PC-9 (cell line): ENCODE data around the gene MDFIC. TPM values are rescaled to one million over a fixed set of nuclear protein-coding genes. Genes with fewer than 3 reads are reported as not detected.

ENCODE experiments used
- BruUV-seq: library from RNA; stranded (reverse); fragments of 400-500 nt; replicated peaks from 2 replicates; lab custom pipeline; 2021; lab: Mats Ljungman, UMichigan
- CTCF ChIA-PET: fragments of 300-600 bp; sonication (Branson Sonifier 250); formaldehyde crosslinking; loops from one replicate; lab custom pipeline; 2022; ENCODE audit warnings: antibody characterized with exemption; lab: Charles Lee
- POLR2A ChIA-PET: fragments of 300-600 bp; sonication (Branson Sonifier 250); formaldehyde crosslinking; loops from one replicate; lab custom pipeline; 2022; ENCODE audit warnings: antibody characterized with exemption; ENCODE audit not compliant: unreplicated experiment; lab: Charles Lee
- DNase-seq, 2 experiments: peaks; one replicate each; pipeline versions ENCODE4 v3.0.0 to v3.0.0-alpha.2; 2015 to 2022; ENCODE audit warnings: mixed read lengths in 1 of 2
- H2AFZ ChIP-seq: fragments of 200-600 bp; sonication (generic); 2 replicates; pipeline ENCODE4 v1.8.1; 2017; ENCODE audit warnings: antibody characterized with exemption
- H3F3A ChIP-seq: fragments of 200-600 bp; sonication (generic); 2 replicates; pipeline ENCODE4 v1.8.1; 2017; ENCODE audit warnings: antibody characterized with exemption, mild to moderate bottlenecking, low read depth; ENCODE audit not compliant: insufficient read depth
- H3K27ac ChIP-seq: fragments of 200-600 bp; sonication (generic); 2 replicates; pipeline ENCODE4 v1.6.1; 2016; ENCODE audit warnings: mixed run types
- H3K27me3 ChIP-seq: fragments of 200-600 bp; sonication (generic); 2 replicates; pipeline ENCODE4 v1.6.1; 2016; ENCODE audit warnings: low read depth, mixed run types; ENCODE audit not compliant: insufficient read depth
- H3K36me3 ChIP-seq: fragments of 200-600 bp; sonication (generic); 2 replicates; pipeline ENCODE4 v1.6.1; 2016; ENCODE audit warnings: low read depth, mixed run types
- H3K4me1 ChIP-seq: fragments of 200-600 bp; sonication (generic); replicated peaks from 2 replicates; pipeline ENCODE4 v1.6.1; 2016; ENCODE audit warnings: mixed run types; ENCODE audit not compliant: insufficient read depth
- H3K4me2 ChIP-seq: fragments of 200-600 bp; sonication (generic); 2 replicates; pipeline ENCODE4 v1.6.1; 2017; ENCODE audit warnings: mixed run types
- H3K4me3 ChIP-seq: fragments of 200-600 bp; sonication (generic); 2 replicates; pipeline ENCODE4 v1.6.1; 2016; ENCODE audit warnings: mixed run types
- H3K79me2 ChIP-seq: fragments of 200-600 bp; sonication (generic); 2 replicates; pipeline ENCODE4 v1.6.1; 2017; ENCODE audit warnings: low read depth, mixed run types
- H3K9me2 ChIP-seq: fragments of 200-600 bp; sonication (generic); 2 replicates; pipeline ENCODE4 v1.8.1; 2017; ENCODE audit warnings: mild to moderate bottlenecking; ENCODE audit not compliant: insufficient read depth
- H3K9me3 ChIP-seq: fragments of 200-600 bp; sonication (generic); 2 replicates; pipeline ENCODE4 v1.8.1; 2016; ENCODE audit warnings: low read depth; ENCODE audit not compliant: insufficient read depth
- H4K20me1 ChIP-seq: fragments of 200-600 bp; sonication (generic); 2 replicates; pipeline ENCODE4 v1.8.1; 2017; ENCODE audit not compliant: insufficient read depth
- EZH2 ChIP-seq: fragments of 200-600 bp; sonication (generic); IDR thresholded peaks from 2 replicates; pipeline ENCODE4 v1.8.0; 2017; ENCODE audit warnings: antibody characterized with exemption, low read depth
- intact Hi-C: fragments of 100-400 bp; cut with micrococcal nuclease; formaldehyde crosslinking; loops from one replicate; pipeline ENCODE4 v1.10.0; 2022; ENCODE audit not compliant: unreplicated experiment
- total RNA-seq: library from RNA; stranded (reverse); gene quantifications from 2 replicates; pipeline ENCODE4 v1.2.3, GENCODE V29; 2021
- TF ChIP-seq, protein P1 (sequence below): fragments of 200-600 bp; sonication (generic); conservative IDR thresholded peaks from 2 replicates; pipeline ENCODE4 v1.6.1; 2017; ENCODE audit warnings: mixed run types, antibody characterized with exemption, mild to moderate bottlenecking, moderate library complexity

MDFIC gene
- total RNA-seq, 1 experiment from 2014 or later = 38.9 TPM

DNA sequence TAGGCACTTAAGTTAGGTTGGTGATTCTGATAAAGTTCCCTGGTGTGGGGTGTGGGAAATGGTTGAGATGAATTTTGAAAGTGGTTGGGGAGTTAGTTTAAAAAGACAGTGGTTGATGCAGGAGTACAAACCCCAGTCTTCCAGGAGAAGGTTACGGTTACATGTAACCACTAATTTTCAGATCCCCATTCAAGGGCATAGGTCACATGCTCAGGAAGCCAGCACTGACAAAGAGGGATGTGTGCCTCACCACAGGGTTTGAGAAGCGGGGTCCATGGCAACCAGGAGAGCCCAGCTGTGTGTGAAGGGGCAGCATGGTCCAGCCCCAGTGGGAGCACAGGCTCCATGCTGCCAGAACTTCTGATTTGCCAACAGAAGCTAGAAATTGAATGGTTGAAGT, 144.2 kb downstream of the MDFIC start:
- H4K20me1 ChIP-seq = no peaks in the 10 kb centered on the region
- no peaks in the 10 kb centered on the region for H3F3A ChIP-seq
- no peak for DNase-seq
- no peak overlapping the region for H2AFZ ChIP-seq
- CTCF ChIA-PET = no interaction called here
- H3K4me2 ChIP-seq = no peak overlapping the region
- no peaks in the 10 kb centered on the region for H3K9me3 ChIP-seq
- no peaks in the 10 kb centered on the region; the same call in 1 of the 2 replicates for H3K9me2 ChIP-seq
- no peaks in the 10 kb centered on the region for H3K4me1 ChIP-seq
- H3K27me3 ChIP-seq = no peaks in the 10 kb centered on the region
- H3K27ac ChIP-seq = no peak overlapping the region
- intact Hi-C loops = no loop called here
- no peak overlapping the region for H3K4me3 ChIP-seq
- no peaks in the 10 kb centered on the region for H3K36me3 ChIP-seq
- TF ChIP-seq, protein P1, sequence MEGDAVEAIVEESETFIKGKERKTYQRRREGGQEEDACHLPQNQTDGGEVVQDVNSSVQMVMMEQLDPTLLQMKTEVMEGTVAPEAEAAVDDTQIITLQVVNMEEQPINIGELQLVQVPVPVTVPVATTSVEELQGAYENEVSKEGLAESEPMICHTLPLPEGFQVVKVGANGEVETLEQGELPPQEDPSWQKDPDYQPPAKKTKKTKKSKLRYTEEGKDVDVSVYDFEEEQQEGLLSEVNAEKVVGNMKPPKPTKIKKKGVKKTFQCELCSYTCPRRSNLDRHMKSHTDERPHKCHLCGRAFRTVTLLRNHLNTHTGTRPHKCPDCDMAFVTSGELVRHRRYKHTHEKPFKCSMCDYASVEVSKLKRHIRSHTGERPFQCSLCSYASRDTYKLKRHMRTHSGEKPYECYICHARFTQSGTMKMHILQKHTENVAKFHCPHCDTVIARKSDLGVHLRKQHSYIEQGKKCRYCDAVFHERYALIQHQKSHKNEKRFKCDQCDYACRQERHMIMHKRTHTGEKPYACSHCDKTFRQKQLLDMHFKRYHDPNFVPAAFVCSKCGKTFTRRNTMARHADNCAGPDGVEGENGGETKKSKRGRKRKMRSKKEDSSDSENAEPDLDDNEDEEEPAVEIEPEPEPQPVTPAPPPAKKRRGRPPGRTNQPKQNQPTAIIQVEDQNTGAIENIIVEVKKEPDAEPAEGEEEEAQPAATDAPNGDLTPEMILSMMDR = no peak
- TF ChIP-seq EZH2 = no peak
- no TSS peak for BruUV-seq
- POLR2A ChIA-PET = no interaction called here
- H3K79me2 ChIP-seq = no peaks in the 10 kb centered on the region

DNA sequence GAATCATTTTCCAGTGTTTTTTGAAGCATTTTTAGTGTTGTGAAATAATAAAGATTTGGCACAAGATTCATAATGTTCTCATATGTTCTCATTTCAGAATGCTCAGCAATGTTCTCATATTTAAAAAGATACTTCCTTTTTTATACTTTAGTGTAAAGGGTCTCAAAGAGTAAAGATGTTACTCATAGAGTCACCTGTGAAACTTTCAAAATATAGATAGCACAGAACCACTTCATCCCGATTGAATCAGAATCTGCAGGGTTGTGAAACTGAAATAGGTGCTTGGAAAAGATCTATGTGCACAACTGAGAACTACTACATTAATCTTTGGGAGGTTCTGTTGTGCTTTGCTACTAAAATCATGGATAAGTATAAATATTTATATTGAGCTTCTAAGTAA, 144.7 kb downstream of the MDFIC start:
- H2AFZ ChIP-seq = no peak overlapping the region
- no peaks in the 10 kb centered on the region for H3K4me1 ChIP-seq
- intact Hi-C loops = no loop called here
- H3F3A ChIP-seq = no peaks in the 10 kb centered on the region
- CTCF ChIA-PET = no interaction called here
- no peaks in the 10 kb centered on the region; the same call in 1 of the 2 replicates for H3K9me2 ChIP-seq
- POLR2A ChIA-PET = interaction anchor here (0.6 kb wide), 1 partner anchor 154 kb away, joined by 4 read pairs; no protein-coding TSS in a partner anchor
- DNase-seq = no peak
- H4K20me1 ChIP-seq = no peaks in the 10 kb centered on the region
- H3K4me3 ChIP-seq = no peak overlapping the region
- TF ChIP-seq EZH2 = no peak
- TF ChIP-seq, protein P1 = no peak
- no peaks in the 10 kb centered on the region for H3K27me3 ChIP-seq
- H3K4me2 ChIP-seq = no peak overlapping the region
- H3K9me3 ChIP-seq = no peaks in the 10 kb centered on the region
- BruUV-seq = no TSS peak
- H3K79me2 ChIP-seq = no peaks in the 10 kb centered on the region
- no peak overlapping the region for H3K27ac ChIP-seq
- H3K36me3 ChIP-seq = no peaks in the 10 kb centered on the region

DNA sequence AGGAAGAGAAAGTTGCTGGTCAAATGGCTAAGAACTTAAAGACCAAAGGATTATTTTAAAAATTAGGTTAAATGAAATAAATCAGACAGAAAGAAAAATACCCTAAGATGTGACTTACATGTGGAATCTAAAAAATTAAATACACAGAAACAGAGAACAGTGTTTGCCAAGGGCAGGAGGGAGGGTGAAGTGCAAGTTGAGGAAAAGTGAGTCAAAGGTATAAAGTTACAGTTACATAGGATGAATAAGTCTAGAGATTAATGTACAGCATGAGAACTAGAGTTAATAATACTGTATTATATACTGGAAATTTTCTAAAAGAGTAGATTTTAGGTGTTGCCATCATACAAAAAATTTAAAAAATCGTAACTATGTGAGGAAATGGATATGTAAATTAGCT, 146.3 kb downstream of the MDFIC start:
- CTCF ChIA-PET = no interaction called here
- no TSS peak for BruUV-seq
- Histone ChIP-seq H3K9me3 (no peaks in the 10 kb centered on the region), H3K27me3 (no peaks in the 10 kb centered on the region), H4K20me1 (no peaks in the 10 kb centered on the region), H3K4me1 (no peaks in the 10 kb centered on the region), H3K9me2 (no peaks in the 10 kb centered on the region; the same call in 1 of the 2 replicates), H3K36me3 (no peaks in the 10 kb centered on the region), H3F3A (no peaks in the 10 kb centered on the region), H3K4me2 (no peak overlapping the region), H3K4me3 (no peak overlapping the region), H3K79me2 (no peaks in the 10 kb centered on the region), H3K27ac (no peak overlapping the region), H2AFZ (no peak overlapping the region)
- TF ChIP-seq, protein P1 = no peak
- intact Hi-C loops = no loop called here
- no peak for DNase-seq
- POLR2A ChIA-PET = no interaction called here
